Measurements from ENCODE around the gene TSPAN5. TPM values are rescaled to one million over a fixed set of nuclear protein-coding genes. Genes with fewer than 3 reads are reported as not detected.
"Not testable (repeated sequence)": the region's sequence is repeated elsewhere in the genome, so short reads cannot be mapped to it uniquely, and the experiment has no call there.

TSPAN5 gene
- total and polyA plus RNA-seq, 7 experiments from 2014 or later: 3.3 to 31.6 (median 7.8) TPM

DNA sequence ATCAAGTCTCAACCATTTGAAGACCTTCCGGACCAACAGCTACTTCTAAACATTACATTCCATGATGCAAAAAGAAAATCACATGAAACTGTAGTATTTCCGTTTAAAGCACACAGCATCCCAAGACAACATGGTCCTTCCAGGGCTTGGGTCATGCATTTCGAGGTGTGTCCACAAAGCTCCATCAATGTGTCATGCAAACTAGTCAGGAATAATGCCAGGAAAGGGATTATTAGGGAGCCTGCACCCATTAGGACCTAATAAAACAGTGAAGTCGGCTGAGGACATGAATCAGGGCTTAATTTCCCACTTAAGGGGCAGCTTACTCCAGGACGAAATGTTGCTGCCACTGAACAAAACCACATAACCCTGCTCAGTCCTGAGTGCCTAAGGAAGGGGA is 177.9 kb downstream of the TSPAN5 start:
- Histone ChIP-seq H3K4me3 (ENCODE audit: low read length) (no peak overlapping the region), H3K27me3 (ENCODE audit: control insufficient read depth in 2 of 2, insufficient read depth in 2 of 2, low read length in 2 of 2) (no peaks in the 10 kb centered on the region), H3K36me3 (ENCODE audit: control insufficient read depth in 2 of 3, insufficient read depth in 3 of 3, low read length in 3 of 3) (peaks cover 0 to 16% (median 0%) of the 10 kb centered on the region in 3 experiments), H3K4me1 (ENCODE audit: control insufficient read depth in 2 of 2, insufficient read depth in 2 of 2, low read length in 2 of 2) (no peaks in the 10 kb centered on the region), H3K9me3 (ENCODE audit: control insufficient read depth in 2 of 3, low read length in 3 of 3) (no peaks in the 10 kb centered on the region), H3K27ac (ENCODE audit: low read depth, low read length) (no peak overlapping the region)
- Mint-ChIP-seq H3K4me1 (peaks cover 6 to 66% (median 27%) of the 10 kb centered on the region in 7 donors), H3K36me3 (peaks cover 0 to 44% (median 22%) of the 10 kb centered on the region in 5 donors), H3K9me3 (no peaks in the 10 kb centered on the region), H3K4me3 (no peak overlapping the region), H3K27me3 (no peaks in the 10 kb centered on the region), H3K27ac (no peak overlapping the region)
- ChIA-PET POLR2A (no interaction called here), CTCF (no interaction called here)
- intact Hi-C loops (cut with micrococcal nuclease): no loop called here
- ATAC-seq: no peak
- DNase-seq: no peak

DNA sequence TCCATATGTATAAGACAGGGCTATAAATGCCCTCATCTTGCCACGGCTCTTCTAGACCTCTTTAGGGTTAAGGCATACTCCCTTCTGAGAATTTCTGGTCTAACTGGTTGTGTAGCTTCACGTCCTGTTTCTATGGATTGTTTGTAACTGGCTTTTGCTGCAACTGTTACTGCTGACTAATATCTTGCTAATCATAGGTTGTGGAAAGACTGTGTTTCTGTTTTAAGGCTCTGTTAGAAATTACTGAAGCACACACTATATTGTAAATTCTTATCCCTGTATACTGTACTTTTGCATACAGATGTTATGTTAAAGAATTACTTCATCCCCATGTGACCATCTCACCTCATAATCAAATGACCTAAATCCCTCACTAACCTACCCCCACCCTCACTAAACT is 178.8 kb downstream of the TSPAN5 start:
- intact Hi-C loops (cut with micrococcal nuclease): not testable (repeated sequence)
- peaks cover 6 to 59% (median 21%) of the 10 kb centered on the region in 7 donors for H3K4me1 Mint-ChIP-seq

DNA sequence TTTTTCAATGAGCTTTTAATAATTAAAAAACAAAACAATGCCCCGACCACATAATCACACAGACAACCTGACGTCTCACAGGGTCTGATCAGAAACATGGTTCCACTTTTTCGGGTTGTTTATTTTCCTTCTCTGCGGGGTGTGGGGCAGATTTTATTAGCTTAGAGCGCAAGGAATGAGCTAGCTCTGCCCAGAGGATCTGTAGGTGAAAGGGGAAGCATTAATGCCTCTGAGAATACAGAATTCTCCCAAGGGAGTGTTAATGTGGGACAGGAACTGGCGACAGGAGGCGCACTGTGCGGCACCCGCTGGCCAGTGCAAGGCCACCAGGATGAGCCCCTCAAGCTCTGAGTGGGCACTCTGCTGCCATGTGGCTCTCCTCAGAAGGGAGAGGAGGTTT is 181.5 kb downstream of the TSPAN5 start:
- Histone ChIP-seq H3K27ac (ENCODE audit: low read depth, low read length) (no peak overlapping the region), H3K27me3 (ENCODE audit: control insufficient read depth in 2 of 2, insufficient read depth in 2 of 2, low read length in 2 of 2) (no peaks in the 10 kb centered on the region), H3K4me3 (ENCODE audit: low read length) (no peak overlapping the region), H3K9me3 (ENCODE audit: control insufficient read depth in 2 of 3, low read length in 3 of 3) (no peaks in the 10 kb centered on the region), H3K4me1 (ENCODE audit: control insufficient read depth in 2 of 2, insufficient read depth in 2 of 2, low read length in 2 of 2) (no peaks in the 10 kb centered on the region), H3K36me3 (ENCODE audit: control insufficient read depth in 2 of 3, insufficient read depth in 3 of 3, low read length in 3 of 3) (peaks cover 0 to 23% (median 0%) of the 10 kb centered on the region in 3 experiments)
- intact Hi-C loops (cut with micrococcal nuclease): no loop called here
- no peak overlapping the region for H3K4me3 Mint-ChIP-seq
- H3K27ac Mint-ChIP-seq: no peak overlapping the region
- H3K9me3 Mint-ChIP-seq: no peaks in the 10 kb centered on the region
- H3K27me3 Mint-ChIP-seq: no peaks in the 10 kb centered on the region
- peaks cover under 1 to 62% (median 32%) of the 10 kb centered on the region in 5 donors for H3K36me3 Mint-ChIP-seq
- POLR2A ChIA-PET: no interaction called here
- ATAC-seq (no peak), DNase-seq (no peak)
- peaks cover 0 to 39% (median 1%) of the 10 kb centered on the region in 7 donors for H3K4me1 Mint-ChIP-seq
- CTCF ChIA-PET: interaction anchor here (0.5 to 1.3 kb wide), 4 partner anchors 9 to 411 kb away, joined by 3 to 6 read pairs (median 3); no protein-coding TSS in a partner anchor

More for the DNA sequence above, 178.8 kb downstream of the TSPAN5 start:
- peaks cover 0 to 23% (median 0%) of the 10 kb centered on the region in 3 experiments for H3K36me3 ChIP-seq (ENCODE audit: control insufficient read depth in 2 of 3, insufficient read depth in 3 of 3, low read length in 3 of 3)
- H3K4me1 ChIP-seq (ENCODE audit: control insufficient read depth in 2 of 2, insufficient read depth in 2 of 2, low read length in 2 of 2); CTCF ChIA-PET; H3K27me3 ChIP-seq (ENCODE audit: control insufficient read depth in 2 of 2, insufficient read depth in 2 of 2, low read length in 2 of 2); POLR2A ChIA-PET; H3K9me3 ChIP-seq (ENCODE audit: control insufficient read depth in 2 of 3, low read length in 3 of 3); H3K27ac ChIP-seq (ENCODE audit: low read depth, low read length); DNase-seq; H3K4me3 ChIP-seq (ENCODE audit: low read length); ATAC-seq; H3K9me3 Mint-ChIP-seq; H3K27me3 Mint-ChIP-seq: not testable (repeated sequence)
- Mint-ChIP-seq H3K27ac (peak overlapping the region in 1 of 9 donors; percentile 43), H3K36me3 (peaks cover 0 to 46% (median 26%) of the 10 kb centered on the region in 5 donors), H3K4me3 (peak overlapping the region in 1 of 10 donors; percentile 1)

DNA sequence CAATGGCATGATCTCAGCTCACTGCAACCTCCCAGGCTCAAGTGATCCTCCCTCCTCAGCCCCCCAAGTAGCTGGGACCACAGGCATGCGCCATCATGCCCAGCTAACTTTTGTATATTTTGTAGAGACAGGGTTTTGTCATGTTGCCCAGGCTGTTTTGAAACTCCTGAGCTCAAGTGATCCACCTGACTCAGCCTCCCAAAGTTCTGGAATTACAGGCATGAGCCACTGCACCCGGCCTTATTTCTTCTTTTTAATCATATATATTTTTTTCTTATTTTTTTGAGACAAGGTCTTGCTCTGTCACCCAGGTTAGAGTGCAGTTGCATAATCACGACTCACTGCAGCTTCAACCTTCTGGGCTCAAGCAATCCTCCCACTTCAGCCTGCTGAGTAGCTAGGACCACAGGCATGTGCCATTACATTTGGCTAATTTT is 184.0 kb downstream of the TSPAN5 start:
- Histone ChIP-seq H3K27me3 (ENCODE audit: control insufficient read depth in 2 of 2, insufficient read depth in 2 of 2, low read length in 2 of 2) (no peaks in the 10 kb centered on the region), H3K4me1 (ENCODE audit: control insufficient read depth in 2 of 2, insufficient read depth in 2 of 2, low read length in 2 of 2) (no peaks in the 10 kb centered on the region), H3K36me3 (ENCODE audit: control insufficient read depth in 2 of 3, insufficient read depth in 3 of 3, low read length in 3 of 3) (peaks cover 0 to 23% (median 0%) of the 10 kb centered on the region in 3 experiments), H3K9me3 (ENCODE audit: control insufficient read depth in 2 of 3, low read length in 3 of 3) (no peaks in the 10 kb centered on the region), H3K27ac (ENCODE audit: low read depth, low read length) (no peak overlapping the region), H3K4me3 (ENCODE audit: low read length) (no peak overlapping the region)
- intact Hi-C loops (cut with micrococcal nuclease): no loop called here
- CTCF ChIA-PET: interaction anchor here (0.6 to 0.8 kb wide), 3 partner anchors 145 to 1336 kb away, joined by 3 to 4 read pairs (median 3); no protein-coding TSS in a partner anchor
- Mint-ChIP-seq H3K27ac (no peak overlapping the region), H3K27me3 (no peaks in the 10 kb centered on the region), H3K9me3 (no peaks in the 10 kb centered on the region), H3K36me3 (peaks cover 4 to 65% (median 40%) of the 10 kb centered on the region in 5 donors), H3K4me1 (peaks cover 0 to 30% (median 16%) of the 10 kb centered on the region in 7 donors), H3K4me3 (no peak overlapping the region)
- POLR2A ChIA-PET: no interaction called here
- ATAC-seq: no peak
- DNase-seq: no peak

DNA sequence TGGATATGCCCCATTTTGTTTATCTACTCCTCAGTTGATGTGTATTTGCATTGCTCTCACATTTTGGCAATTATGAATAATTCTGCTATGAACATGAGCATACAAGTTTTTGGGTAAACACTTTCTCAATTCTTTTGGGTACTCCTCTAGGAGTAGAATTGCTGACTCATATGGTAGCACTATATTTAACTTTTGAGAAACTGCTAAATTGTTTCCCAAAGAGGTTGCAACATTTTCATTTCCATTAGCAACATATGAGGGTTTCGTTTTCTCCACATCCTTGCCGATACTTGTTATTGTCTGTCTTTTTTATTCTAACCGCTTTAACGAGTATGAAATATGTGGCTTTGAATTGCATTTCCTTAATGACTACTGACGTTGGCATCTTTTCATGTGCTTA is 185.4 kb downstream of the TSPAN5 start:
- Mint-ChIP-seq H3K27me3 (no peaks in the 10 kb centered on the region), H3K4me3 (no peak overlapping the region), H3K36me3 (peaks cover 4 to 57% (median 37%) of the 10 kb centered on the region in 5 donors), H3K4me1 (peaks cover 0 to 27% (median 16%) of the 10 kb centered on the region in 7 donors), H3K9me3 (no peaks in the 10 kb centered on the region), H3K27ac (no peak overlapping the region)
- ATAC-seq (no peak), DNase-seq (no peak)
- intact Hi-C loops (cut with micrococcal nuclease): no loop called here
- POLR2A ChIA-PET: no interaction called here
- CTCF ChIA-PET: no interaction called here
- Histone ChIP-seq H3K9me3 (ENCODE audit: control insufficient read depth in 2 of 3, low read length in 3 of 3) (no peaks in the 10 kb centered on the region), H3K4me3 (ENCODE audit: low read length) (no peak overlapping the region), H3K4me1 (ENCODE audit: control insufficient read depth in 2 of 2, insufficient read depth in 2 of 2, low read length in 2 of 2) (no peaks in the 10 kb centered on the region), H3K27me3 (ENCODE audit: control insufficient read depth in 2 of 2, insufficient read depth in 2 of 2, low read length in 2 of 2) (no peaks in the 10 kb centered on the region), H3K27ac (ENCODE audit: low read depth, low read length) (no peak overlapping the region), H3K36me3 (ENCODE audit: control insufficient read depth in 2 of 3, insufficient read depth in 3 of 3, low read length in 3 of 3) (peaks cover 0 to 16% (median 0%) of the 10 kb centered on the region in 3 experiments)

DNA sequence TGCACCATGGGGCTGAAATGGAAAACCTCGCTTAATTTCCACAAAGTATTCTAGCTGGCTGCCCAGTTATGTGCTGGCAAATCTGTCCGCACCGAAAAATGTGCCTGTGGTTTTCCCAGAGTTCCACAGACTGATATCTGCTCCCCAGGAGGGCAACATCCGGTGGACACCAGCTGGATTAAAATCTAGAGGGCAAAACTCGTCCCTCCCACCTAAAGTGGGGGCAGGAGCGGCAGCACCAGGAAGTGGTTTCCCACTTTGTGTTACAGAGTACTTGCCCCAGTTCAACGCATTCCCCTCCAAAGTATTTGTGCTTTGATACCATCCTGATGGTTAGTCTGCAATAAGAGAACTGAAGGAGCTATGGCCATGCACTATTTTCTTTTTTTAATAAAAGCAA is 187.6 kb downstream of the TSPAN5 start:
- ChIA-PET POLR2A (no interaction called here), CTCF (interaction anchor here (0.6 kb wide), 1 partner anchor 355 kb away, joined by 5 read pairs; no protein-coding TSS in a partner anchor)
- Mint-ChIP-seq H3K4me1 (peaks cover 7 to 37% (median 24%) of the 10 kb centered on the region in 7 donors), H3K4me3 (no peak overlapping the region), H3K9me3 (peaks cover 0 to 1% (median 0%) of the 10 kb centered on the region in 11 donors), H3K36me3 (peaks cover 4 to 42% (median 27%) of the 10 kb centered on the region in 5 donors), H3K27me3 (no peaks in the 10 kb centered on the region), H3K27ac (no peak overlapping the region)
- Histone ChIP-seq H3K27ac (ENCODE audit: low read depth, low read length) (no peak overlapping the region), H3K4me1 (ENCODE audit: control insufficient read depth in 2 of 2, insufficient read depth in 2 of 2, low read length in 2 of 2) (no peaks in the 10 kb centered on the region), H3K27me3 (ENCODE audit: control insufficient read depth in 2 of 2, insufficient read depth in 2 of 2, low read length in 2 of 2) (no peaks in the 10 kb centered on the region), H3K36me3 (ENCODE audit: control insufficient read depth in 2 of 3, insufficient read depth in 3 of 3, low read length in 3 of 3) (peaks cover 0 to 7% (median 0%) of the 10 kb centered on the region in 3 experiments), H3K4me3 (ENCODE audit: low read length) (no peak overlapping the region), H3K9me3 (ENCODE audit: control insufficient read depth in 2 of 3, low read length in 3 of 3) (no peaks in the 10 kb centered on the region)
- DNase-seq (no peak), ATAC-seq (no peak)
- intact Hi-C loops (cut with micrococcal nuclease): no loop called here

DNA sequence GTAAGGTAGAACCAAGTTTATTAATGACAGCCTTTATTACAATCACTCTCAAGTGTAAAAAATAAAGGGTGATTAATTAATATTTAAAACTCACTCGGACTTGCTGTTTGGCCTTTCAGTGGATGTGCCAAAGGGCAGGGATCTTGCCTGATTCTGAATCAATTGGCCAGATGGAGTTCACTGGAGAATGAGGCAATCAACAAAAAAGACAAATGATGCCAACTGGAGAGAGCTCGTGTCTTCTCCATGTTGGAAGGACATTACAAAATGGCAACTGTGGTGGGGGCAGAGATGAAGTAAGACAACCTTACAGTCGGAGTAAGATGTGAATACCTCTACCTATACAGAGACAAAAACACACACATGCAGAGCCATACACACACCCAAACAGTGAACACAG is 188.0 kb downstream of the TSPAN5 start:
- H3K36me3 Mint-ChIP-seq: peaks cover 4 to 40% (median 26%) of the 10 kb centered on the region in 5 donors
- DNase-seq: no peak
- POLR2A ChIA-PET: no interaction called here

More for the DNA sequence above, 188.0 kb downstream of the TSPAN5 start:
- no peaks in the 10 kb centered on the region for H3K4me1 ChIP-seq (ENCODE audit: control insufficient read depth in 2 of 2, insufficient read depth in 2 of 2, low read length in 2 of 2)
- CTCF ChIA-PET: no interaction called here
- H3K36me3 ChIP-seq (ENCODE audit: control insufficient read depth in 2 of 3, insufficient read depth in 3 of 3, low read length in 3 of 3): peaks cover 0 to 7% (median 0%) of the 10 kb centered on the region in 3 experiments
- peak overlapping the region in 1 of 10 donors; percentile 22 for H3K4me3 Mint-ChIP-seq
- no peak for ATAC-seq
- no peak overlapping the region for H3K4me3 ChIP-seq (ENCODE audit: low read length)
- no peaks in the 10 kb centered on the region for H3K9me3 ChIP-seq (ENCODE audit: control insufficient read depth in 2 of 3, low read length in 3 of 3)
- H3K27me3 ChIP-seq (ENCODE audit: control insufficient read depth in 2 of 2, insufficient read depth in 2 of 2, low read length in 2 of 2): no peaks in the 10 kb centered on the region
- peaks cover 7 to 40% (median 24%) of the 10 kb centered on the region in 7 donors for H3K4me1 Mint-ChIP-seq
- peaks cover 0 to 1% (median 0%) of the 10 kb centered on the region in 11 donors for H3K9me3 Mint-ChIP-seq
- intact Hi-C loops (cut with micrococcal nuclease): no loop called here
- peak overlapping the region in 1 of 9 donors; percentile 38 for H3K27ac Mint-ChIP-seq
- H3K27me3 Mint-ChIP-seq: no peaks in the 10 kb centered on the region
- no peak overlapping the region for H3K27ac ChIP-seq (ENCODE audit: low read depth, low read length)
